Activated naive CD4-positive, alpha-beta T cell treated with anti-CD3 and anti-CD28 coated beads, Interleukin-2, amount 10 ng/mL, durations not matched to agents 7 days and 5 days (primary cell): Measurements from ENCODE around the gene EPHA6.
"Not testable (repeated sequence)": the region's sequence is repeated elsewhere in the genome, so short reads cannot be mapped to it uniquely, and the experiment has no call there.

ENCODE experiments used
- CTCF ChIA-PET: fragments of 350-600 bp; sonication (Branson Sonifier 250); formaldehyde crosslinking; loops from one replicate; lab custom pipeline; 2021; ENCODE audit warnings: antibody characterized with exemption; lab: Charles Lee
- DNase-seq: peaks from one replicate; pipeline ENCODE4 v3.0.0-alpha.2; 2020
- H3K27ac Mint-ChIP-seq: one replicate; pipeline ENCODE4 v1.8.0; 2021; ENCODE audit warnings: mild to moderate bottlenecking, moderate library complexity, mixed read lengths
- H3K27me3 Mint-ChIP-seq: one replicate; pipeline ENCODE4 v1.8.0; 2021; ENCODE audit warnings: mild to moderate bottlenecking, mixed read lengths
- H3K36me3 Mint-ChIP-seq: one replicate; pipeline ENCODE4 v1.8.0; 2021; ENCODE audit warnings: mixed read lengths
- H3K4me1 Mint-ChIP-seq: one replicate; pipeline ENCODE4 v1.8.0; 2021; ENCODE audit warnings: mixed read lengths
- H3K4me3 Mint-ChIP-seq: one replicate; pipeline ENCODE4 v1.8.0; 2021; ENCODE audit warnings: mild to moderate bottlenecking, moderate library complexity, mixed read lengths
- H3K9me3 Mint-ChIP-seq: one replicate; pipeline ENCODE4 v1.8.0; 2021; ENCODE audit warnings: mixed read lengths

EPHA6 gene

DNA sequence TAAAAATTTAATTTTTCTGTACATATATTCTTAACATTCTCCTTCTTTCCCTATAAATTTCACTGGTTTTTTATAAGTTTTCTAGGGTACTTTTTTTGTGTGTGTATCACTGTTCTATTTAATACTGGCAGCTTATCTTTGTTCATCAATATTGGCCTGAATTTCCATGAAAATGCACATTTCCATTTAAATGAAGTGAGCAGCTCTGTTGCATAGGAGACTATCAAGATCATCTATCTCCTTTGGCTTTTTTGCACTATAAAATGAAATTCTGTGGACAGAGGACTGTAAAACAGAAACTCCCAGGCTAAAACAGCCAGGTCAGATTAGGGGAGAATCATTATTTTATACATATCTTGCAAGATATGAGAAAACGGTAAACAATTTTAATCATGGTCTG lies 673.2 kb downstream of the EPHA6 start:
- H3K4me1 Mint-ChIP-seq: no peaks in the 10 kb centered on the region
- H3K36me3 Mint-ChIP-seq: no peaks in the 10 kb centered on the region
- no peak overlapping the region for H3K27ac Mint-ChIP-seq
- DNase-seq: no peak
- CTCF ChIA-PET: no interaction called here
- no peaks in the 10 kb centered on the region for H3K27me3 Mint-ChIP-seq
- no peak overlapping the region for H3K4me3 Mint-ChIP-seq
- no peaks in the 10 kb centered on the region for H3K9me3 Mint-ChIP-seq

DNA sequence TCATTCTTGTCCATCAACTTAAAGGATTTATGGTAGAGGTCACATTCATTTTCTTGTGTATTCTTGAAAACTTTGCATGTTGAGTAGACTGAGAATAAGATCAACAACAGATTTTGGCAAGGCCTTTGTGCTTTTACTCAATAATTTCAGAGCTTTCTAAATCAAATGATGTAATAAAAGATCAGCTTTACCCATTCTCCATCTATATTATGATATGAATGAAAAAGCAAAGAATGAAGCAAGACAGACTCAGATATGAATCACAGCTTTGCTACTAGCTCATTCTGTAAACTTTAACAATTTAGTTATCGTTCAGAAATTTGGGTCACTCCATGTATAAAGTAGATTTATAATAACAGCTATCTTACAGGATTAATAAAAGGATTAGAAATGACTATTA lies 674.3 kb downstream of the EPHA6 start:
- Mint-ChIP-seq H3K27ac (no peak overlapping the region), H3K4me1 (no peaks in the 10 kb centered on the region), H3K36me3 (no peaks in the 10 kb centered on the region), H3K4me3 (no peak overlapping the region), H3K9me3 (no peaks in the 10 kb centered on the region), H3K27me3 (no peaks in the 10 kb centered on the region)
- CTCF ChIA-PET: no interaction called here
- no peak for DNase-seq

DNA sequence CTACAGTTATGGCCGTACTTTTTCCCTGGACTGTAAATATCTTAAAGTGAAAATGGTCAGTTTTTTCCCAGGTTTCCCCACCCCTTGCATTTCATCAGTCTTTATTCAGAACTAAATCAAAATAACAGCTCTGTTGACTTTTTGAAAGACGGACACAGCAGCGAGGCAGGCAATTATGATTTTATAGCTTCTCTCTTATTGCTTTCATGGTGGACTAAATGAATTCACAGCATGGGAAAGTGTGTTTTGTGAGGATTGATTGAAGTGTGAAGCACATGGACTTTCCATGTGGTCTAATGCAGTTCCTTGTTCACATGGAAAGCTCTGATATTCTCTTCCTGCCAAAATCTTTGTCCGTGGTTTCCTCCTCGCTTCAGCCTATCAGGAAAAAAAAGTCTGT lies 681.5 kb downstream of the EPHA6 start:
- no peak for DNase-seq
- Mint-ChIP-seq H3K27me3 (no peaks in the 10 kb centered on the region), H3K9me3 (no peaks in the 10 kb centered on the region), H3K4me3 (no peak overlapping the region), H3K36me3 (no peaks in the 10 kb centered on the region), H3K4me1 (no peaks in the 10 kb centered on the region), H3K27ac (no peak overlapping the region)
- CTCF ChIA-PET: no interaction called here

DNA sequence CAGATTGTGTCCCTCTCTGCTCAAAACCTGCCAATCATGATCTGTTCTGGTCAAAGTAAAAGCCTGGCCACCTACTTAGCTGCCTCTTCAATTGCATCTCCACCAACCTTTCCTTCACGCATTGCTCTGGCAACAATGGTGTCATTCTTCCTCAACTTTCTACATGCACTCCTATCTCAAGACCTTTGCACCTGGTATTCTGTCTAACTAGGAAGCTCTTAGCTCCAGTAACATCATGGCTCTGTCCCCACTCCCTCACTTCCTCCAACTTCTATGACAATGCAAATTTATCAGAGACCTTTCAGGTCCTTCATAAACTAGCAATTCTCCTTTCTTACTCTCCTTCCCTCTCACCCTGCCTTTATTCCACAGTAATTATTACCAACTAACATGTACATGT lies 682.7 kb downstream of the EPHA6 start:
- no peaks in the 10 kb centered on the region for H3K36me3 Mint-ChIP-seq
- H3K4me1 Mint-ChIP-seq: no peaks in the 10 kb centered on the region
- no peak overlapping the region for H3K4me3 Mint-ChIP-seq
- no peak overlapping the region for H3K27ac Mint-ChIP-seq
- no peaks in the 10 kb centered on the region for H3K27me3 Mint-ChIP-seq
- no peaks in the 10 kb centered on the region for H3K9me3 Mint-ChIP-seq
- DNase-seq: no peak
- CTCF ChIA-PET: no interaction called here

DNA sequence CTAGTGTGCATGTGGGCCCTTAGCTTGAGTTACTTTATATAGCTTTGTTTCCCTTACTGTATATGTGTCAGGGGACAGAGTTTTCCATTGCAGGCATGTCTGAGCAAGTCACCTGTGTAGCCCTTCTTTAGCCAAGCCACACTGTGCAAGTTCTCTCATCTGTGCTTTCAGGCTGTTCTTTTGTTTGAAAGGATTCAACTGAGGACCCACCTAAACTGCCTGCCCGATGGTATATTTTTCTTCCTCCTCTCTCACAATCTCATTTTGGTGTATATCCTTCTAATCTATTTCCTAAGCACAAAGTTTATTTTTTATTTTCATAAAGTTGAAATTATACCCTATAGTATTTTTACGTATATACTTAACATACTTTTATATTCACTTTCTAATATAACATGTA lies 690.1 kb downstream of the EPHA6 start:
- H3K36me3 Mint-ChIP-seq: no peaks in the 10 kb centered on the region
- H3K27me3 Mint-ChIP-seq: no peaks in the 10 kb centered on the region
- no peak overlapping the region for H3K4me3 Mint-ChIP-seq
- H3K4me1 Mint-ChIP-seq: no peaks in the 10 kb centered on the region
- CTCF ChIA-PET: no interaction called here
- no peak for DNase-seq
- H3K27ac Mint-ChIP-seq: no peak overlapping the region
- peaks cover 16% of the 10 kb centered on the region for H3K9me3 Mint-ChIP-seq

DNA sequence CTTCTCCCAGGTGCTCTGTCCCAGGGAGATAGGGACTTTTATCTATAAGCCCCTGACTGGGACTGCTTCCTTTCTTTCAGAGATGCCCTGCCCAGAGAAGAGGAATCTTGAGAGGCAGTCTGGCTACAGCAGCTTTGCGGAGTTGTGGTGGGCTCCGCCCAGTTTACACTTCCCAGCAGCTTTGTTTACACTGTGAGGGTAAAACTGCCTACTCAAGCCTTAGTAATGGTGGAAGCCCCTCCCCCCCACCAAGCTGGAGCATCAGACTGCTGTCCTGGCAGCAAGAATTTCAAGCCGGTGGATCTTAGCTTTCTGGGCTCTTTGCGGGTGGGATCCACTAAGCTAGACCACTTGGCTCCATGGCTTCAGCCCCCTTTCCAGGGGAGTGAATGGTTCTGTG lies 696.4 kb downstream of the EPHA6 start:
- H3K4me3 Mint-ChIP-seq: no peak overlapping the region
- CTCF ChIA-PET: no interaction called here
- no peak for DNase-seq
- H3K4me1 Mint-ChIP-seq: no peaks in the 10 kb centered on the region
- H3K9me3 Mint-ChIP-seq: peaks cover 8% of the 10 kb centered on the region
- no peaks in the 10 kb centered on the region for H3K36me3 Mint-ChIP-seq
- no peaks in the 10 kb centered on the region for H3K27me3 Mint-ChIP-seq
- H3K27ac Mint-ChIP-seq: no peak overlapping the region

DNA sequence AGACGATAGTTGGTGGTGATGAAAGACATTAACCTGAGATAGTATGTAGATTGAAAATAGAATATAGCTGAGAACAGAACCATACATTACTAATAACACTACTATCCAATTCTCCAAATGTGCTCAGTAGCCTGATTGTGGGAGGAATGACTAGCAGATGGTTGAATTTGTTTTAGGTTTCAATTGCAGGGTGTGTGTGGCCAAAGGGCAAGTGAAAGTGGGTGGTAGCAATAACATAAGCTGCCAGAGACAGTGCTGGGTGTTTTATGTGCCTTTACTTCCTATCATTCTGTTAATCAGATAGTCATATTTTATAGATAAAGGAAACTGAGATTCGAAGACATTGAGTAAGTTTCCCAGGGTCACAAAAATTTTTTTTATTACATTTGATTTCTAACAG lies 700.7 kb downstream of the EPHA6 start:
- CTCF ChIA-PET: interaction anchor here (0.6 kb wide), 1 partner anchor 665 kb away, joined by 3 read pairs; no protein-coding TSS in a partner anchor
- no peaks in the 10 kb centered on the region for H3K4me1 Mint-ChIP-seq
- H3K27ac Mint-ChIP-seq: no peak overlapping the region
- H3K4me3 Mint-ChIP-seq: no peak overlapping the region
- H3K27me3 Mint-ChIP-seq: no peaks in the 10 kb centered on the region
- no peak for DNase-seq
- H3K9me3 Mint-ChIP-seq: no peaks in the 10 kb centered on the region
- no peaks in the 10 kb centered on the region for H3K36me3 Mint-ChIP-seq

DNA sequence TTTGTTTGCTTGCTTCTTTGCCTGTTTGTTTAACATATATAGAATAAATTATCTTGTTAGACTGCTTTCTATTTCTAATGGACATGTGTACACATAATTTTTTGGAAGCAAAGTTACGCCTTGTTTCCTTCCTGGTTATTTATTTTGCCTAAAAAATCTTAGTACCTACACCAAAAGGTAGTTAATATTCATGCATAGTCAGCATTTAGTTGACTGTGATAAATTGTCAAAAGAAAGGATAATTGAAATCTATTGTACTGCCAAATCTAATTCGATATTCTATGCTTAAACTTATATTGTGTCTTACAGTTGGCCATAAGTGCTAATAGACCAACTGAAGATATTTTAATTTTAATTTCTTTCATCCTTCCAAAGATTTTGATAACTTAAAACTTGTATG lies 716.3 kb downstream of the EPHA6 start:
- Mint-ChIP-seq H3K4me1 (no peaks in the 10 kb centered on the region), H3K36me3 (no peaks in the 10 kb centered on the region), H3K9me3 (no peaks in the 10 kb centered on the region), H3K27ac (no peak overlapping the region), H3K27me3 (no peaks in the 10 kb centered on the region), H3K4me3 (no peak overlapping the region)
- CTCF ChIA-PET: no interaction called here
- DNase-seq: no peak

DNA sequence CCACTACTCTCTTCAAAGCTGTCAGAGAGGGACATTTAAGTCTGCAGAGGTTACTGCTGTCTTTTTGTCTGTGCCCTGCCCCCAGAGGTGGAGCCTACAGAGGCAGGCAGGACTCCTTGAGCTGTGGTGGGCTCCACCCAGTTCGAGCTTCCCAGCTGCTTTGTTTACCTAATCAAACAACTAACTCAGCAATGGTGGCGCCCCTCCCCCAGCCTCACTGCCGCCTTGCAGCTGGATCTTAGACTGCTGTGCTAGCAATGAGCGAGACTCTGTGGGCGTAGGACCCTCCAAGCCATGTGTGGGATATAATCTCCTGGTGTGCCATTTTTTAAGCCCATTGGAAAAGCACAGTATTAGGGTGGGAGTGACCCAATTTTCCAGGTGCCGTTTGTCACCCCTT lies 733.2 kb downstream of the EPHA6 start:
- H3K4me3 Mint-ChIP-seq, H3K27ac Mint-ChIP-seq, H3K27me3 Mint-ChIP-seq, H3K36me3 Mint-ChIP-seq, H3K9me3 Mint-ChIP-seq, H3K4me1 Mint-ChIP-seq, CTCF ChIA-PET, DNase-seq: not testable (repeated sequence)

DNA sequence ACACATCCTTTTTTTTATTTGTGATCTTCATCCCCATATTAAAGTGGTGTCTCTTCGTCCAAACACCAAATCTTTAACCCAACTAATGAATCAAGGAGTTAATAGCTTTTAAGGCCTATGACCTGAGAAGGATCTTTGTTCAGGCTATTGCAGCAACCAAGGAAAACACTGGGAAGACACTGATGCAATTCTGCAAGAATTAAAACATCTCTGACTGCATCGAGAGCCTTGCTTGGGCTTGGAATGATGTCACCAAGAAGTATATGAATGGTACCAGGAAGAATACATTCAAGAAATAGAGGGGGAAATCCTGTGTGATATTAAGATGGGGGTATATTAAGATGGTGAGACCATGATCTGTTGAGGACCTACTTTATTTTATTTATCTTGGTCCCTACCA lies 736.0 kb downstream of the EPHA6 start:
- no peak overlapping the region for H3K4me3 Mint-ChIP-seq
- CTCF ChIA-PET: no interaction called here

DNA sequence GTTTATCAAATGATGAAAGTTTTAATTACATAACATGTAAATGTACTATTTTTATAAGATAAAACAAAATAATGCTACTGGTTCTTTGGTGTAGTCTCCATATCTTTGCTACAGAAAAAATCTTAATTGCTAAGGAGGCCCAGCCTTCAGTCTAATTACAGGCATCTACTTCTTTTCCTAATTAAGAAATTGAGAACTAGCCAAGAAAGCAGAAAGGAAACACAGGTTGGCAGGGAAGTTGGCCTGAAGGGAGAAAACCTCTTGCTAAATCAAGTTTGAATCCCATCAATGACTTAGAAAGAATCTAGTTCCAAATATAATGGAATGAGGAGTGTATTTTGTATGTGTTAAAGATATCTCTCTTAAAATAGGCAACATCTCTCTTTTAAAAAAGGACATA lies 737.8 kb downstream of the EPHA6 start:
- CTCF ChIA-PET: no interaction called here
- no peak overlapping the region for H3K27ac Mint-ChIP-seq
- no peak for DNase-seq

More for the DNA sequence above, 736.0 kb downstream of the EPHA6 start:
- H3K27me3 Mint-ChIP-seq: no peaks in the 10 kb centered on the region
- H3K36me3 Mint-ChIP-seq: no peaks in the 10 kb centered on the region
- H3K4me1 Mint-ChIP-seq: no peaks in the 10 kb centered on the region
- no peak overlapping the region for H3K27ac Mint-ChIP-seq
- DNase-seq: no peak
- no peaks in the 10 kb centered on the region for H3K9me3 Mint-ChIP-seq

DNA sequence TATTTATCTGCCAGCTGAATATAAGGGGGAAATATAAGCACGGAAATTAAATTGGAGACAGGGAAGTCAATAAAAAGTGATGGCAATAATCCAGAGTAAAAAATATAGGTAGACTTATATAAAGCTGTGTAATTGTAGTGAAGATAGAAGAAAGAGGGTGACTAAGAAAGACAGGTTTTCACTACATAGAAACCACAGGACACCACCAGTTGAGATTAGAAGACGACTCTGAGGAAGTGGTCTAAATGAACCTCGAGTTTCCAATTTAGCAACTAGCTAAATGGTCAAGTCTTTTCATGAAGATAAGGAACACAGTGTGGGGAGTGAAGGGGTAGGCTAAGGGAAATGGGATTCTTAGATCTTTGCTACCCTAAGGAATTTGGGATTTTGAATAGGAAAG lies 761.3 kb downstream of the EPHA6 start:
- Mint-ChIP-seq H3K27ac (no peak overlapping the region), H3K9me3 (no peaks in the 10 kb centered on the region), H3K36me3 (no peaks in the 10 kb centered on the region), H3K4me1 (no peaks in the 10 kb centered on the region), H3K4me3 (no peak overlapping the region), H3K27me3 (no peaks in the 10 kb centered on the region)
- CTCF ChIA-PET: no interaction called here
- no peak for DNase-seq

More for the DNA sequence above, 737.8 kb downstream of the EPHA6 start:
- H3K27me3 Mint-ChIP-seq: no peaks in the 10 kb centered on the region
- H3K36me3 Mint-ChIP-seq: no peaks in the 10 kb centered on the region
- H3K9me3 Mint-ChIP-seq: no peaks in the 10 kb centered on the region
- H3K4me1 Mint-ChIP-seq: no peaks in the 10 kb centered on the region
- no peak overlapping the region for H3K4me3 Mint-ChIP-seq

DNA sequence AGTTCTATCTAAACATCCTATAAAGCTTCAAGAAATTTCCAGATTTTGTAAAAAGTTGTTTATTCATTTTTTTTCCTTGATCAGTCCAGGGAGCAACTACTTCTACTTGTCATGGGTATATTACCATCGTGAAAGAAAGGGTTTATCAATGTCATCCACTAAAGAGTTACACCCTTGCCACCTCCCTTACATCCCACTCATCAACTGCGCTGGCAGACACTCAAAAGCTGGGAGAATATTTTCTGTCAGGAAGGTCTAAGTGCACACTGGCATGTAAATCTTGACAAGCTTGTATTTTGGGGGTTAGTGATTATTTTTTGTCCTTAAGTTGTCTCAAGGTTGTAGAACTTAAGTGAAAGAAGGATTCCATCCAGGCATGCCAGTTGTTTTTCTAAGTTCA lies 761.8 kb downstream of the EPHA6 start:
- CTCF ChIA-PET: no interaction called here
- Mint-ChIP-seq H3K9me3 (no peaks in the 10 kb centered on the region), H3K4me3 (no peak overlapping the region), H3K4me1 (no peaks in the 10 kb centered on the region), H3K27me3 (no peaks in the 10 kb centered on the region), H3K27ac (no peak overlapping the region), H3K36me3 (no peaks in the 10 kb centered on the region)
- no peak for DNase-seq

DNA sequence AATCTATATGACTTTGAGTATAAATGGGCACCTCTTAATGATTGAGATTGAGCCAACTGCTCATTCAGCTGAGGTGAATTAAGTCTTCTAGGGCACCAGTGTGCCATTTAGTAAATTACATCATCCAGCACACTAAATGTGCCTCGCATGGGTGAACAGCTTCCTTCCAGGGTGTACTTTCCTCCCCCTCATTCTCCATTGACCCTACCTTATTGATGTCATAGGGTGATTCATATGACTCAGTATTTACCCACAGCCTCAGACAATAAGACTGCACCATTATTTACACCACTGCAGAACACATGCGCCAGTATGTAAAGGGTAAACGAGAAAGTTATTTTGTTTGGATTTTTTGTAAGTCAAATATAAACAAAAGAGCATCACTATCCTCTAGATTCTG lies 765.0 kb downstream of the EPHA6 start:
- Mint-ChIP-seq H3K9me3 (no peaks in the 10 kb centered on the region), H3K4me1 (no peaks in the 10 kb centered on the region), H3K36me3 (no peaks in the 10 kb centered on the region), H3K4me3 (no peak overlapping the region), H3K27ac (no peak overlapping the region), H3K27me3 (no peaks in the 10 kb centered on the region)
- DNase-seq: no peak
- CTCF ChIA-PET: no interaction called here

DNA sequence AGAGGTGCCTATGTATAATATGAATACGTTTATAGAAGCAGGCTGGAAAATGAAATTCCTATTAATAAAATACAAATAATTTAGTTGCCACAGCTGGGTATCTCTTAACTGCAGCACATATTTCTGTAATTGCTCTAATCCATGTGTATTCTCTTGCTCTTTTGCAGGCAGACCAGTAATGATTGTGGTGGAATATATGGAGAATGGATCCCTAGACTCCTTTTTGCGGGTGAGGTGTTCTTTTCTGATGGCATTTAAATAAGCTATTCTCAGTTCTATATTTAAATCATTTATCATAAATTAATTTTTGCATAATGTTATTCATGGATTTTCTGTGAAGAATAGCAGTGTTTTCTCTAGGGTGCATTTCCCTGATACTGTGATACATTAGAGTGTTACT lies 796.2 kb downstream of the EPHA6 start:
- Mint-ChIP-seq H3K9me3 (peaks cover 4% of the 10 kb centered on the region), H3K4me1 (no peaks in the 10 kb centered on the region), H3K27ac (no peak overlapping the region), H3K36me3 (no peaks in the 10 kb centered on the region), H3K27me3 (no peaks in the 10 kb centered on the region), H3K4me3 (no peak overlapping the region)
- CTCF ChIA-PET: no interaction called here
- no peak for DNase-seq

DNA sequence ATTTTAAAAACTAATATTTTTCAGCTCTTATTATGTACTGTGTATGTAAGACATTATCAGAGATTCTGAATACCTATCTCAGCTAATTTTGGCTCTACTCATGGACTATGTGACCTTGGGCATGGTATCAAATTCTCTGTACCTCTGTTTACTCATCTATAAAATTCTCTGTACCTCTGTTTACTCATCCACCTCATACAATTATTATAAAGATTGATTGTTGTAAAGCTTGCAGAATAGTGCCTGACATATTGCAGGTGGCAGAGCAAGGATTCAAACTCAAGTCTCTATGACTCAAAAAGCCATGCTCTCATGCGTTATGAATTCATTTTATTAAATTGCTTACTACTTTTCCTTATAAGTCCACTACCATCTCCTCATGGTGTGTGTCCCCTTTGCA lies 798.2 kb downstream of the EPHA6 start:
- H3K27ac Mint-ChIP-seq: no peak overlapping the region
- CTCF ChIA-PET: no interaction called here
- H3K4me1 Mint-ChIP-seq: no peaks in the 10 kb centered on the region
- H3K4me3 Mint-ChIP-seq: no peak overlapping the region
- no peaks in the 10 kb centered on the region for H3K36me3 Mint-ChIP-seq
- no peaks in the 10 kb centered on the region for H3K27me3 Mint-ChIP-seq
- no peak for DNase-seq
- peaks cover 5% of the 10 kb centered on the region for H3K9me3 Mint-ChIP-seq
